Tibial nerve (tissue), 4 donors: ENCODE data around the gene SLC27A1.

Source experiments
- EP300 ChIP-seq, 2 donors: sonication (generic); formaldehyde crosslinking; IDR thresholded peaks; one replicate each; pipeline ENCODE4 v1.6.1; 2017; ENCODE audit warnings: antibody characterized with exemption in 2 of 2, mild to moderate bottlenecking in 1 of 2
- POLR2A ChIP-seq, 2 donors: fragments of 450-650 bp; IDR thresholded peaks; one replicate each; pipeline ENCODE4 v1.6.1; 2017; ENCODE audit warnings: antibody characterized with exemption in 2 of 2, mild to moderate bottlenecking in 2 of 2, moderate library complexity in 2 of 2
- TF ChIP-seq, protein P1 (sequence below), 5 experiments: fragments of 200-600 bp in 3 of 5; fragments of 450-650 bp in 2 of 5; sonication (generic) in 3 of 5; IDR thresholded peaks; one replicate each; pipeline ENCODE4 v1.5.1; 2016 to 2019; ENCODE audit warnings: antibody characterized with exemption in 5 of 5, mild to moderate bottlenecking in 3 of 5, moderate library complexity in 2 of 5

DNA sequence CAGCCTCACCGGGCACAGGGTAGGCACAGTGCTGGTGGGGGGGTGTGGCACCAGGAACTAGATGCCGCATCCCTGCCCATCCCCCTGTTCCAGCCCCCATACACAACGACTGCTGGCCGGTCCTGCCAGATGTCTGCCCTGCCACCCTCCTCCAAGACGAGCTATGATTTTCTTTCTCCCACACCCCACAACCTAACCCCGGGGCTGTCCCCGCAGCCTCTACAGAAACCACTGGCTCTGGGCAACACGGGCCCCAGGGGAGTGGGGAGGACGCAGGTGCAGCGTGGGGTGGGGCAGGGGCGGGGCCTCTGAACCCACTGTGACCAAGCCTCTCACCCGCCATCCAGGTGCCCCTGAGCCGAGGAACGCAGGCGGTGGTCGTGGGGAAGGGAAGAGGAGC, 56.6 kb downstream of the SLC27A1 start:
- TF ChIP-seq POLR2A (IDR thresholded peaks at IDR 0.05) (no peak), EP300 (IDR thresholded peaks at IDR 0.05) (no peak)
- TF ChIP-seq, protein P1, sequence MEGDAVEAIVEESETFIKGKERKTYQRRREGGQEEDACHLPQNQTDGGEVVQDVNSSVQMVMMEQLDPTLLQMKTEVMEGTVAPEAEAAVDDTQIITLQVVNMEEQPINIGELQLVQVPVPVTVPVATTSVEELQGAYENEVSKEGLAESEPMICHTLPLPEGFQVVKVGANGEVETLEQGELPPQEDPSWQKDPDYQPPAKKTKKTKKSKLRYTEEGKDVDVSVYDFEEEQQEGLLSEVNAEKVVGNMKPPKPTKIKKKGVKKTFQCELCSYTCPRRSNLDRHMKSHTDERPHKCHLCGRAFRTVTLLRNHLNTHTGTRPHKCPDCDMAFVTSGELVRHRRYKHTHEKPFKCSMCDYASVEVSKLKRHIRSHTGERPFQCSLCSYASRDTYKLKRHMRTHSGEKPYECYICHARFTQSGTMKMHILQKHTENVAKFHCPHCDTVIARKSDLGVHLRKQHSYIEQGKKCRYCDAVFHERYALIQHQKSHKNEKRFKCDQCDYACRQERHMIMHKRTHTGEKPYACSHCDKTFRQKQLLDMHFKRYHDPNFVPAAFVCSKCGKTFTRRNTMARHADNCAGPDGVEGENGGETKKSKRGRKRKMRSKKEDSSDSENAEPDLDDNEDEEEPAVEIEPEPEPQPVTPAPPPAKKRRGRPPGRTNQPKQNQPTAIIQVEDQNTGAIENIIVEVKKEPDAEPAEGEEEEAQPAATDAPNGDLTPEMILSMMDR (IDR thresholded peaks at IDR 0.05) = no peak
